Neural cell (in vitro differentiated cells): ENCODE measurements around the gene SRC. TPM values are rescaled to one million over a fixed set of nuclear protein-coding genes. Genes with fewer than 3 reads are reported as not detected.
"Not testable (repeated sequence)": the region's sequence is repeated elsewhere in the genome, so short reads cannot be mapped to it uniquely, and the experiment has no call there.

Experiments
- H2AFZ ChIP-seq: fragments of 200-600, 300-800 bp; sonication (generic), shearing (Covaris generic); 2 replicates; pipeline ENCODE4 v1.6.0; 2014; ENCODE audit warnings: low read depth, mild to moderate bottlenecking, antibody characterized with exemption, low read length, moderate library complexity
- H3F3A ChIP-seq: fragments of 200-600 bp; shearing (Covaris generic); 2 replicates; pipeline ENCODE4 v1.6.1; 2016; ENCODE audit warnings: mild to moderate bottlenecking, moderate library complexity, mixed read lengths, antibody characterized with exemption, low read length; ENCODE audit not compliant: insufficient read depth, poor library complexity, severe bottlenecking
- H3K27ac ChIP-seq: fragments of 200-600, 300-800 bp; sonication (generic), shearing (Covaris generic); 2 replicates; pipeline ENCODE4 v1.5.1; 2014; ENCODE audit warnings: mild to moderate bottlenecking, low read length, moderate library complexity
- H3K27me3 ChIP-seq: fragments of 300-800, 200-600 bp; sonication (generic), shearing (Covaris generic); 2 replicates; pipeline ENCODE4 v1.6.0; 2014; ENCODE audit warnings: mild to moderate bottlenecking, low read depth, low read length, moderate library complexity; ENCODE audit not compliant: insufficient read depth
- H3K36me3 ChIP-seq: fragments of 300-800, 200-600 bp; sonication (generic), shearing (Covaris generic); 2 replicates; pipeline ENCODE4 v1.5.1; 2014; ENCODE audit warnings: mild to moderate bottlenecking, antibody characterized with exemption, low read length, moderate library complexity; ENCODE audit not compliant: insufficient read depth
- H3K4me2 ChIP-seq: fragments of 300-800, 200-600 bp; sonication (generic), shearing (Covaris generic); 2 replicates; pipeline ENCODE4 v1.6.0; 2014; ENCODE audit warnings: mild to moderate bottlenecking, low read length
- H3K4me3 ChIP-seq: fragments of 300-800, 200-600 bp; sonication (generic), shearing (Covaris generic); 2 replicates; pipeline ENCODE4 v1.5.1; 2014; ENCODE audit warnings: mild to moderate bottlenecking, low read length, moderate library complexity
- H3K79me2 ChIP-seq: fragments of 200-600 bp; shearing (Covaris generic); replicated peaks from 2 replicates; pipeline ENCODE4 v1.6.0; 2014; ENCODE audit warnings: mild to moderate bottlenecking, low read length, moderate library complexity; ENCODE audit not compliant: insufficient read depth
- H3K9ac ChIP-seq: fragments of 300-800, 200-600 bp; sonication (generic), shearing (Covaris generic); 2 replicates; pipeline ENCODE4 v1.6.1; 2016; ENCODE audit warnings: mild to moderate bottlenecking, low read length, mixed read lengths
- H3K9me2 ChIP-seq: fragments of 200-600 bp; shearing (Covaris generic); 2 replicates; pipeline ENCODE4 v1.6.1; 2016; ENCODE audit warnings: mild to moderate bottlenecking, low read length, mixed read lengths; ENCODE audit not compliant: insufficient read depth
- H3K9me3 ChIP-seq: fragments of 200-600, 300-800 bp; sonication (generic), shearing (Covaris generic); 2 replicates; pipeline ENCODE4 v1.6.1; 2016; ENCODE audit warnings: mild to moderate bottlenecking, mixed run types, low read length, moderate library complexity, mixed read lengths
- H4K20me1 ChIP-seq: fragments of 200-600 bp; shearing (Covaris generic); 2 replicates; pipeline ENCODE4 v1.6.1; 2016; ENCODE audit warnings: mild to moderate bottlenecking, mixed run types; ENCODE audit not compliant: insufficient read depth
- CTCF ChIP-seq: fragments of 450-650 bp; IDR thresholded peaks from 2 replicates; pipeline ENCODE4 v1.5.1; 2014; ENCODE audit warnings: antibody characterized with exemption, mild to moderate bottlenecking, moderate library complexity; ENCODE audit not compliant: poor library complexity, severe bottlenecking
- EP300 ChIP-seq: fragments of 450-650 bp; conservative IDR thresholded peaks from 2 replicates; pipeline ENCODE4 v1.6.1; 2014; ENCODE audit warnings: antibody characterized with exemption, mild to moderate bottlenecking, moderate library complexity; ENCODE audit not compliant: poor library complexity, severe bottlenecking
- EZH2 ChIP-seq: fragments of 200-600, 300-800 bp; shearing (Covaris generic), sonication (generic); IDR thresholded peaks from 2 replicates; pipeline ENCODE4 v1.6.1; 2014; ENCODE audit warnings: antibody characterized with exemption, low read length, borderline replicate concordance, mild to moderate bottlenecking; ENCODE audit not compliant: insufficient read depth, poor library complexity, severe bottlenecking
- MXI1 ChIP-seq: fragments of 450-650 bp; conservative IDR thresholded peaks from 2 replicates; pipeline ENCODE4 v1.6.1; 2014; ENCODE audit warnings: antibody characterized with exemption, mild to moderate bottlenecking; ENCODE audit not compliant: poor library complexity, severe bottlenecking
- POLR2AphosphoS5 ChIP-seq: IDR thresholded peaks from 2 replicates; pipeline ENCODE4 v1.6.1; 2012
- RAD21 ChIP-seq: fragments of 450-650 bp; conservative IDR thresholded peaks from 2 replicates; pipeline ENCODE4 v1.6.1; 2014; ENCODE audit warnings: antibody characterized with exemption, mild to moderate bottlenecking, moderate library complexity
- REST ChIP-seq: IDR thresholded peaks from 2 replicates; pipeline ENCODE4 v1.6.1; 2012; ENCODE audit warnings: borderline replicate concordance
- SMC3 ChIP-seq: fragments of 450-650 bp; conservative IDR thresholded peaks from 2 replicates; pipeline ENCODE4 v1.6.1; 2014; ENCODE audit warnings: antibody characterized with exemption, mild to moderate bottlenecking, moderate library complexity; ENCODE audit not compliant: poor library complexity
- TAF1 ChIP-seq: IDR thresholded peaks from 2 replicates; pipeline ENCODE4 v1.6.1; 2012; ENCODE audit warnings: low read depth
- polyA plus RNA-seq: library from polyadenylated mRNA; depleted of rRNA; stranded (reverse); fragments of >200 nt; gene quantifications from 2 replicates; pipeline ENCODE4 v1.2.3, GENCODE V29; 2014

Gene SRC
- polyA plus RNA-seq, 1 donor from 2014 or later, result 39.0 TPM

GRCh38 chr20:37339764-37340109, 6.2 kb upstream of the SRC start:
- not testable (repeated sequence) for H3K9me2 ChIP-seq, H3F3A ChIP-seq, H3K4me3 ChIP-seq, H2AFZ ChIP-seq, H3K36me3 ChIP-seq, H3K9me3 ChIP-seq, H3K4me2 ChIP-seq, H3K9ac ChIP-seq, H3K79me2 ChIP-seq, H3K27me3 ChIP-seq, H4K20me1 ChIP-seq, H3K27ac ChIP-seq

GRCh38 chr20:37340998-37341397, 4.9 kb upstream of the SRC start:
- Histone ChIP-seq H3K4me2 (no peak overlapping the region), H2AFZ (no peak overlapping the region), H3K9ac (no peak overlapping the region), H3K4me3 (no peak overlapping the region), H3K9me2 (no peaks in the 10 kb centered on the region), H3K9me3 (no peaks in the 10 kb centered on the region), H3K27me3 (no peaks in the 10 kb centered on the region), H3K36me3 (no peaks in the 10 kb centered on the region), H3F3A (no peaks in the 10 kb centered on the region), H4K20me1 (no peaks in the 10 kb centered on the region), H3K27ac (no peak overlapping the region), H3K79me2 (peaks cover 6% of the 10 kb centered on the region)
- TF ChIP-seq RAD21 (no peak), CTCF (no peak), EZH2 (no peak), MXI1 (no peak), SMC3 (no peak), TAF1 (no peak), REST (no peak)

GRCh38 chr20:37341632-37342031, 4.3 kb upstream of the SRC start:
- Histone ChIP-seq H3K4me3 (no peak overlapping the region), H3K9ac (no peak overlapping the region), H3K9me2 (no peaks in the 10 kb centered on the region), H3F3A (no peaks in the 10 kb centered on the region), H3K27ac (no peak overlapping the region), H3K4me2 (no peak overlapping the region), H3K79me2 (peaks cover 6% of the 10 kb centered on the region), H4K20me1 (no peaks in the 10 kb centered on the region), H2AFZ (no peak overlapping the region), H3K27me3 (no peaks in the 10 kb centered on the region), H3K36me3 (no peaks in the 10 kb centered on the region), H3K9me3 (no peaks in the 10 kb centered on the region)
- TF ChIP-seq SMC3, result no peak
- TF ChIP-seq TAF1, result no peak
- no peak for TF ChIP-seq MXI1
- TF ChIP-seq RAD21, result no peak
- no peak for TF ChIP-seq POLR2AphosphoS5
- TF ChIP-seq EP300, result no peak
- TF ChIP-seq REST, result no peak
- no peak for TF ChIP-seq EZH2
- no peak for TF ChIP-seq CTCF
